HepG2 (cell line): ENCODE measurements around the gene SMIM14. TPM values are rescaled to one million over a fixed set of nuclear protein-coding genes. Genes with fewer than 3 reads are reported as not detected.

Experiments used
- ATAC-seq: fragments of 200-7000 bp; cut with Tn5 transposase; 3 replicates; pipeline ENCODE4 v1.9.1; 2020; ENCODE audit warnings: mild to moderate bottlenecking, moderate library complexity
- BruUV-seq: library from RNA; stranded (reverse); fragments of 400-500 nt; replicated peaks from 2 replicates; lab custom pipeline; 2021; lab: Mats Ljungman, UMichigan
- CTCF ChIA-PET: fragments of 300-600 bp; formaldehyde crosslinking; extraction: SDS; loops from one replicate; lab custom pipeline; 2021; ENCODE audit warnings: low total read pairs, inconsistent platforms, low intra/inter-chr PET ratio; lab: Yijun Ruan, JAX
- POLR2A ChIA-PET: fragments of 350-600 bp; sonication (Branson Sonifier 250); formaldehyde crosslinking; loops from one replicate; lab custom pipeline; 2020; ENCODE audit warnings: antibody characterized with exemption, inconsistent platforms; lab: Yijun Ruan, JAX
- DNase-seq: peaks from one replicate; pipeline ENCODE4 v3.0.0-alpha.2; 2015; ENCODE audit warnings: low spot score
- FAIRE-seq: peaks from 3 replicates; lab custom pipeline; 2011; peaks lifted over from hg19 to GRCh38; lab: Jason Lieb, UNC
- H2AFZ ChIP-seq: one replicate; pipeline ENCODE4 v1.6.1; 2011; ENCODE audit warnings: low read length, inconsistent platforms
- H3K27ac ChIP-seq: fragments of 300-600 bp; 3 replicates; pipeline ENCODE4 v1.8.0; 2011; ENCODE audit warnings: mixed run types, mild to moderate bottlenecking, mixed read lengths, low read length, inconsistent platforms; ENCODE audit not compliant: insufficient read depth; ENCODE audit errors: extremely low read length
- H3K27me3 ChIP-seq, 2 experiments: fragments of 200-600 bp in 1 of 2; 2 replicates in 1 of 2; 3 replicates in 1 of 2; pipeline versions ENCODE4 v1.6.0 to v1.8.0; 2011; ENCODE audit warnings: low read length in 2 of 2, mild to moderate bottlenecking in 2 of 2, moderate library complexity in 2 of 2, inconsistent platforms in 1 of 2; ENCODE audit not compliant: insufficient read depth in 2 of 2, control insufficient read depth in 1 of 2
- H3K36me3 ChIP-seq, 2 experiments: fragments of 200-600 bp in 1 of 2; replicated peaks in 1 of 2; 2 replicates in 1 of 2; 3 replicates in 1 of 2; pipeline versions ENCODE4 v1.5.1 to v1.8.0; 2011; ENCODE audit warnings: low read length in 2 of 2, inconsistent platforms in 1 of 2; ENCODE audit not compliant: insufficient read depth in 2 of 2, control insufficient read depth in 1 of 2
- H3K4me1 ChIP-seq: 2 replicates; pipeline ENCODE4 v1.5.1; 2012; ENCODE audit warnings: low read length, inconsistent platforms; ENCODE audit not compliant: insufficient read depth
- H3K4me2 ChIP-seq: 2 replicates; pipeline ENCODE4 v1.6.0; 2011; ENCODE audit warnings: low read depth, low read length, inconsistent platforms
- H3K4me3 ChIP-seq, 3 experiments: fragments of 200-600 bp in 1 of 3; sonication (generic), shearing (Covaris generic) in 1 of 3; replicated peaks in 1 of 3; 2 replicates each; pipeline ENCODE4 v1.5.1; 2011 to 2016; ENCODE audit warnings: low read length in 3 of 3, inconsistent platforms in 2 of 3, low read depth in 2 of 3, mild to moderate bottlenecking in 2 of 3, control low read depth in 1 of 3, mixed read lengths in 1 of 3; ENCODE audit not compliant: insufficient read depth in 1 of 3
- H3K79me2 ChIP-seq: one replicate; pipeline ENCODE4 v1.6.1; 2011; ENCODE audit warnings: low read length, inconsistent platforms; ENCODE audit not compliant: insufficient read depth
- H3K9ac ChIP-seq: 2 replicates; pipeline ENCODE4 v1.6.0; 2011; ENCODE audit warnings: mild to moderate bottlenecking, low read depth, low read length, inconsistent platforms; ENCODE audit not compliant: insufficient read depth
- H3K9me3 ChIP-seq: 2 replicates; pipeline ENCODE4 v1.5.1; 2012; ENCODE audit warnings: mild to moderate bottlenecking, low read length
- H4K20me1 ChIP-seq: 2 replicates; pipeline ENCODE4 v1.6.0; 2011; ENCODE audit warnings: inconsistent platforms, mild to moderate bottlenecking, low read length, moderate library complexity; ENCODE audit not compliant: insufficient read depth
- CEBPB ChIP-seq: IDR thresholded peaks from 2 replicates; pipeline ENCODE4 v1.6.1; 2011; ENCODE audit warnings: low read depth, low read length, improper control_type of control experiment, borderline replicate concordance
- MTF1 ChIP-seq: sonication (generic); formaldehyde crosslinking; IDR thresholded peaks from 2 replicates; pipeline ENCODE4 v1.5.0; 2020; ENCODE audit warnings: missing genetic modification reagents
- NR2F6 ChIP-seq, 2 experiments: IDR thresholded peaks; 2 replicates each; pipeline ENCODE4 v1.6.1; 2016; ENCODE audit warnings: antibody characterized with exemption in 1 of 2, mild to moderate bottlenecking in 1 of 2
- WGBS: methylation state at CpG from one replicate; pipeline ENCODE4 v1.1.6; 2017; ENCODE audit warnings: low lambda C conversion rate; 5-methylcytosine and 5-hydroxymethylcytosine counted together
- in situ Hi-C: cut with HindIII; loops from 2 replicates; pipeline ENCODE4 v1.10.0; 2017; ENCODE audit warnings: low pct_unique_long_range_greater_than_20kb; ENCODE audit not compliant: extremely low pct_ligation_motif_present
- intact Hi-C: fragments of 100-400 bp; cut with micrococcal nuclease; formaldehyde crosslinking; loops from one replicate; pipeline ENCODE4 v1.10.0; 2022; ENCODE audit not compliant: unreplicated experiment
- polyA plus RNA-seq, 8 experiments: library from polyadenylated mRNA; depleted of rRNA in 3 of 8; stranded (reverse) in 7 of 8; unstranded in 1 of 8; fragments of >200 nt; fragmentation: Illumina TruSeq in 4 of 8; extraction: Trizol in 4 of 8; gene quantifications; 2 replicates each; pipeline versions ENCODE4 v1.2.1 to v1.2.3, GENCODE V29; 2011 to 2016; ENCODE audit warnings: low read depth in 4 of 8, missing spikeins in 1 of 8, mixed read lengths in 1 of 8; ENCODE audit not compliant: insufficient read depth in 1 of 8
- total RNA-seq, 5 experiments: library from RNA; depleted of rRNA; stranded (reverse); fragments of >200 nt; fragmentation: Illumina TruSeq; extraction: Trizol; gene quantifications; 2 replicates each; pipeline ENCODE4 v1.2.3, GENCODE V29; 2016; ENCODE audit warnings: low read depth in 1 of 5

Gene SMIM14
- total and polyA plus RNA-seq, 2 of the 13 experiments (the other 11 are each of a cell fraction or from before 2014, with no cell fraction given), result 16.3 to 28.1 TPM

DNA sequence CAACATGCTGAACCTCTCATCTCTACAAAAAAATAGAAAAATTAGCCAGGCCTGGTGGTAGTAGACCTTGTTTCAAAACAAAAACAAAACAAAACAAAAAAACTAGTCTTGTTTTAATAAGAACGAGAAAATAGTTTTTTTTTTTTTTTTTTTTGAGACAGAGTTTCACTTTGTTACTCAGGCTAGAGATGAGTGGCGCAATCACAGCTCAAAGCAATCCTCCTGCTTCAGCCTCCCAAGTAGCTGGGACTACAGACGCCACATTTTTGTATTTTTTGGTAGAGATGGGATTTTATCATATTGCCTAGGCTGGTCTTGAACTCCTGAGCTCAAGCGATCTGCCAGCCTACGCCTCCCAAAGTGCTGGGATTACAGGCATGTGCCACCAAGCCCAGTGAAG is 63.7 kb downstream of the SMIM14 start:
- WGBS, result 95% methylated on average over 5 of the region's 5 CpGs
- CTCF ChIA-PET, result no interaction called here
- TF ChIP-seq CEBPB (peak; percentile 33; the same call in 1 of the 2 replicates), MTF1 (CRISPR knock-in tag) (no peak)
- H3K36me3 ChIP-seq, result no peaks in the 10 kb centered on the region
- H3K79me2 ChIP-seq, result no peaks in the 10 kb centered on the region
- peaks cover 4% of the 10 kb centered on the region for H3K4me1 ChIP-seq
- intact Hi-C loops (loop anchor here (10.0 kb wide), 1 partner anchor 50 kb away; no protein-coding TSS in a partner anchor), in situ Hi-C loops (no loop called here)
- H3K9me3 ChIP-seq, result no peaks in the 10 kb centered on the region
- DNase-seq (no peak), ATAC-seq (no peak), FAIRE-seq (no peak)
- BruUV-seq, result no TSS peak
- no peak overlapping the region for H3K9ac ChIP-seq
- no peak overlapping the region for H2AFZ ChIP-seq
- no peaks in the 10 kb centered on the region for H4K20me1 ChIP-seq
- no peak overlapping the region for H3K4me2 ChIP-seq
- no peak overlapping the region for H3K27ac ChIP-seq
- no peak overlapping the region for H3K4me3 ChIP-seq
- no peaks in the 10 kb centered on the region for H3K27me3 ChIP-seq
- POLR2A ChIA-PET, result interaction anchor here (1.8 kb wide), 1 partner anchor 48 kb away, joined by 7 read pairs; the partner anchor contains the start of gene UGDH

DNA sequence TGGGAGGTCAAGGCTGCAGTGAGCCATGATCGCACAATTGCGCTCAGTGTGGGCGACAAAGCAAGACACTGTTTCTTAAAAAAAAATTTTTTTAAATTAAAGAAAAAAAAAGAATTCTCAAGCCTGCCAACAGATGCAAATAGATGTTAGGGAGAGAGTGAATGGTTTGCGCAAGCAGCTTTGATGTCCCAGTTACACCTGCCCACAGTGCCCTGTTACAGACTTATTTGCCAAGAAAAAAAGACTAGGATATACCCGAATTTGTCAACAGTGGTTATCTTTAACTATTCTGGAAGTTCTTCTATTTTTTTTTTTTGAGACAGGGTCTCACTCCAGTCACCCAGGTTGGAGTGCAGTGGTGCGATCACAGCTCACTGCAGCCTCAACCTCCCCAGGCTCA is 67.2 kb downstream of the SMIM14 start:
- ChIA-PET POLR2A (no interaction called here), CTCF (no interaction called here)
- TF ChIP-seq NR2F6 (IDR thresholded peaks at IDR 0.05) (no peak), NR2F6 (CRISPR knock-in tag; IDR thresholded peaks at IDR 0.05) (no peak)
- Histone ChIP-seq H3K9me3 (no peaks in the 10 kb centered on the region), H3K4me1 (peaks cover 18% of the 10 kb centered on the region), H3K36me3 (no peaks in the 10 kb centered on the region), H3K4me3 (no peak overlapping the region), H2AFZ (no peak overlapping the region), H3K27ac (no peak overlapping the region), H3K79me2 (no peaks in the 10 kb centered on the region), H4K20me1 (no peaks in the 10 kb centered on the region), H3K27me3 (no peaks in the 10 kb centered on the region), H3K9ac (no peak overlapping the region), H3K4me2 (no peak overlapping the region)
- BruUV-seq, result no TSS peak
- DNase-seq (peak; percentile 6), FAIRE-seq (no peak), ATAC-seq (no peak)
- 81% methylated on average over 6 of the region's 6 CpGs for WGBS
- intact Hi-C loops, result loop anchor here (10.0 kb wide), 1 partner anchor 53 kb away; no protein-coding TSS in a partner anchor
- in situ Hi-C loops, result no loop called here
